AG09319 (cell line): Measurements from ENCODE around the gene GNPTAB.

Experiments
- DNase-seq: peaks from one replicate; pipeline ENCODE4 v3.0.0-alpha.2; 2010; ENCODE audit warnings: low read depth; ENCODE audit errors: extremely low read depth
- CTCF ChIP-seq: IDR thresholded peaks from 2 replicates; pipeline ENCODE4 v1.5.1; 2011; ENCODE audit warnings: low read depth, mild to moderate bottlenecking, inconsistent platforms, low read length, moderate library complexity

GNPTAB gene

GRCh38 chr12:101764051-101764792, 66.5 kb downstream of the GNPTAB start:
- DNase-seq = no peak

GRCh38 chr12:101763246-101763931, 67.4 kb downstream of the GNPTAB start:
- no peak for DNase-seq
- TF ChIP-seq CTCF = no peak

More at GRCh38 chr12:101764051-101764792, 66.5 kb downstream of the GNPTAB start:
- no peak for TF ChIP-seq CTCF

GRCh38 chr12:101761781-101762180, 69.0 kb downstream of the GNPTAB start:
- no peak for DNase-seq
- no peak for TF ChIP-seq CTCF

- no peak for TF ChIP-seq CTCF
- no peak for DNase-seq
Measured at GRCh38 chr12:101761350-101761749, 69.4 kb downstream of the GNPTAB start.

GRCh38 chr12:101759396-101760047, 71.2 kb downstream of the GNPTAB start:
- peak; percentile 80 for TF ChIP-seq CTCF
- DNase-seq = no peak

- TF ChIP-seq CTCF = no peak
- no peak for DNase-seq
Measured at GRCh38 chr12:101750152-101750551, 80.6 kb downstream of the GNPTAB start.

GRCh38 chr12:101749657-101750056, 81.1 kb downstream of the GNPTAB start:
- DNase-seq = no peak
- TF ChIP-seq CTCF = no peak
